ENCODE measurements around the gene CDCA8.
A peak's percentile ranks its signal among the peaks of the same experiment; 100 is the strongest.
"Not testable (repeated sequence)": the region's sequence is repeated elsewhere in the genome, so short reads cannot be mapped to it uniquely, and the experiment has no call there.

CDCA8 gene

GRCh38 chr1:37734629-37735591 lies 42.6 kb downstream of the CDCA8 start:
- no peak for DNase-seq (ENCODE audit: low read depth in 2 of 2)

DNA sequence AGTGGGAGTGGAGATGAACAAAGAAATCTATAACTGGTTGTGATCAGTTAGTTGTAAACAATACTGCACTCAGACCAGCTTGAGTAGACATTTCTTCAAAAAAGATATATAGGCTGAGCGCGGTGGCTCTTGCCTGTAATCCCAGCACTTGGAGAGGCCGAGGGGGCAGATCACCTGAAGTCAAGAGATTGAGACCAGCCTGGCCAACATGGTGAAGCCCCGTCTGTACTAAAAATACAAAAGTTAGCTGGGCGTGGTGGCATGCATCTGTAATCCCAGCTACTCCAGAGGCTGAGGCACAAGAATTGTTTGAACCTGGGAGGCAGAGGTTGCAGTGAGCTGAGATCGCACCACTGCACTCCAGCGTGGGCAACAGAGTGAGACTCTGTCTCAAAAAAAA lies 45.7 kb downstream of the CDCA8 start:
- not testable (repeated sequence) for DNase-seq (ENCODE audit: low read depth in 2 of 2)

- not testable (repeated sequence) for DNase-seq (ENCODE audit: low read depth in 2 of 2)
Measured at GRCh38 chr1:37738619-37739018, 46.3 kb downstream of the CDCA8 start.

GRCh38 chr1:37739222-37739621 lies 46.9 kb downstream of the CDCA8 start:
- DNase-seq (ENCODE audit: low read depth in 2 of 2): no peak

DNA sequence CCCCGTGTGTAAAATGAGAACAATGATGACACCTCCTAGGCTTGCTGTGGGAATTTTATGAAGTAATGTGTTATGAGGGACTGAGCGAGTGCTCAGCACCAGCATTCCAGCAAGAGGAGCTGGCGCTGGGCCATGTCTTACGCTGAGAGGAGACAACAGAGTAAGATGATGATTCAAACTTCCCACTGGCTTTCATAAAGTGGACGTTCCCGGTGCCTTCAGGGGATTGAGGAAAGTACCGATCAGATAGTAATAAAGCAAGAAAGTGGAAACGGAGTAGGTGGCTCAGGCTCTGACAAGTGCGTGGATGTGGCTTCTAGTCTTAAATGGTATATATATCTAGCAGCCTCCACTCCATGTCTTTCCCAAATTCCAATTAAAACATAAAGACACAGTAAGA lies 48.8 kb downstream of the CDCA8 start:
- DNase-seq (ENCODE audit: low read depth in 2 of 2): no peak

DNA sequence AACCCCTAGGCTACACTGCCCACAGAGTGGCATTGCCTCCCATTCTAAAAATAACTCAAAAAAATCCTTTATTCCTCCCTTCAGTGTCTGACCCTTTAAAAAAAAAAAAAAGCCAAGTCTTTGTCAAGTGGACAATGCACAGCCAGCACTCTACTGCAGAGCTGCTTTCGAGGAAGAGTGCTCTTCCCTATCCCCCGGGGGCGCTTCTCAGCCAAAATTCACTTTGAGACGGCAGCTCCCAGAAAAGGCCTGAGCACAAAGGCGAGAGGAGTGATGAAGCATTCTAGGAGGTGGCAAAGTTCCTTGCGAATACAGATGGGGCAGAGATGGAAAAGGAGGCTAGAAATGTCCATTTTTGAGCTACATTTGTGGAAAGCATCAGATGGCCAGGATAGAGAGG lies 49.3 kb downstream of the CDCA8 start:
- no peak for DNase-seq (ENCODE audit: low read depth in 2 of 2)

DNA sequence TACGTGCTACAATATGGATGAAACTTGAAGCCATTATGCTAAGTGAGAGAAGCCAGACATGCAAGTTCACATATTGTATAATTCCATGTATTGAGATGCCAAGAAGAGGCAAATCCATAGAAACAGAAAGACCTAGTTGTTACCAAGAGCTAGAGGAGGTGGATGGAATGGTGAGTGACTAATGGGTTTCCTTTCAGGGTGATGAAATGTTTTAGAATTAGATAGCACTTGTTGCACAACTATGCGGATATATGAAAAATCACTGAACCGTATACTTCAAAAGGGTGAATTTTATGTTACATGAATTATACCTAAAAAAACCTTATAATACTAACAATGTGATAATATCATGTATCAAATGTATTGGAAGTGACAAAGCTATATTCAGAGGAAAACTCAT lies 54.5 kb downstream of the CDCA8 start:
- no peak for DNase-seq (ENCODE audit: low read depth in 2 of 2)

- DNase-seq (ENCODE audit: low read depth in 2 of 2): no peak
Measured at GRCh38 chr1:37748565-37748964, 56.2 kb downstream of the CDCA8 start.

- DNase-seq (ENCODE audit: low read depth in 2 of 2): no peak
Measured at GRCh38 chr1:37752213-37752582, 59.9 kb downstream of the CDCA8 start.

DNA sequence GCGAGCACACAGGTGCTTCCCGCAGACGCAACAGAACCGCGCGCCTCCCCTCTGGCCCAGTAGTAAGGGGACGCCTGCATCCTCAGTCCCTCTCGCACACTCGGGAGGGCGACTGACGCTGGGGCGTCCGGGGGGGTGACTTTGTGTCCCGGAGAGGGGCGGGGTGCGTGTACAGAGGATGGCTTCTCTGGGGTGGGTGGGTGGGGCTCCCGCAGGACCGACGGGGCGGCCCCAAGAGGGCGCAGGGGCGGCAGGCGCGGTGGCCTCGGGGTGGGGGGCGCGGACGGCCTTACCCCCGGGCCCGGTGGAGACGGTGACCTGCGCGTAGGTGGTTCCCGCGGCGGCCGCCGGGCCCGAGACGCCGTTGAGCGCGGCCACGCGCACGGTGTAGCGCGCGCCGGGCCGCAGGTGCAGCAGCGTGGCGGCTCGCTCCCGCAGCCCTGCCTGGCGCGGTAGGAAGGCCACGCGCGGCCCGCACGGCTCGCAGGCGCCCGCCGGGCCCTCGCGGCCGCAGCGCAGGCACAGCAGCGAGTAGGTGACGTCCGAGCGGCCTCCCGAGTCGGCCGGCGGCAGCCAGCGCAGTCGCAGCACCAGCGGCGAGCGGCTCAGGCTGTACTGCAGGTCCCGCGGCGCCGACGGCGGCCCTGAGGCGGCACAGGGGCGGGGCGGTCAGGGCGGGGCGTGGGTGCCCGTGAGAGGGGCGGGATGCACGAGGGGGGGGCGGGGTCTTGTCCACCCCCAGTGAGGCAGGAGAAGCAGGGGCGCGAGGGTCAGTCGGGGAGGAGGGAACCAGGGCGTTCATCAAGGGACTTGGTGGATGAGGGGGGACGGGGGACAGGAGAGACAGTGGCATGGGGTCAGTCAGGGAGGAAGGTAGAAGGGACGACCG lies 60.5 kb downstream of the CDCA8 start:
- peak in 1 of 2 experiments; percentile 32 for DNase-seq (ENCODE audit: low read depth in 2 of 2)

GRCh38 chr1:37753473-37754321 lies 61.4 kb downstream of the CDCA8 start:
- no peak for DNase-seq (ENCODE audit: low read depth in 2 of 2)

GRCh38 chr1:37755290-37755689 lies 63.0 kb downstream of the CDCA8 start:
- DNase-seq (ENCODE audit: low read depth in 2 of 2): no peak

- DNase-seq (ENCODE audit: low read depth in 2 of 2): no peak
Measured at GRCh38 chr1:37755951-37756560, 63.7 kb downstream of the CDCA8 start.
